Anterior cingulate cortex (tissue), 58 donors: ENCODE measurements around the gene TUBA3E.
"Not testable (repeated sequence)": the region's sequence is repeated elsewhere in the genome, so short reads cannot be mapped to it uniquely, and the experiment has no call there.

Experiments used
- DNase-seq, 58 donors: peaks; one replicate each; lab custom pipeline; 2025; lab: John Stamatoyannopoulos, UW

TUBA3E gene

DNA sequence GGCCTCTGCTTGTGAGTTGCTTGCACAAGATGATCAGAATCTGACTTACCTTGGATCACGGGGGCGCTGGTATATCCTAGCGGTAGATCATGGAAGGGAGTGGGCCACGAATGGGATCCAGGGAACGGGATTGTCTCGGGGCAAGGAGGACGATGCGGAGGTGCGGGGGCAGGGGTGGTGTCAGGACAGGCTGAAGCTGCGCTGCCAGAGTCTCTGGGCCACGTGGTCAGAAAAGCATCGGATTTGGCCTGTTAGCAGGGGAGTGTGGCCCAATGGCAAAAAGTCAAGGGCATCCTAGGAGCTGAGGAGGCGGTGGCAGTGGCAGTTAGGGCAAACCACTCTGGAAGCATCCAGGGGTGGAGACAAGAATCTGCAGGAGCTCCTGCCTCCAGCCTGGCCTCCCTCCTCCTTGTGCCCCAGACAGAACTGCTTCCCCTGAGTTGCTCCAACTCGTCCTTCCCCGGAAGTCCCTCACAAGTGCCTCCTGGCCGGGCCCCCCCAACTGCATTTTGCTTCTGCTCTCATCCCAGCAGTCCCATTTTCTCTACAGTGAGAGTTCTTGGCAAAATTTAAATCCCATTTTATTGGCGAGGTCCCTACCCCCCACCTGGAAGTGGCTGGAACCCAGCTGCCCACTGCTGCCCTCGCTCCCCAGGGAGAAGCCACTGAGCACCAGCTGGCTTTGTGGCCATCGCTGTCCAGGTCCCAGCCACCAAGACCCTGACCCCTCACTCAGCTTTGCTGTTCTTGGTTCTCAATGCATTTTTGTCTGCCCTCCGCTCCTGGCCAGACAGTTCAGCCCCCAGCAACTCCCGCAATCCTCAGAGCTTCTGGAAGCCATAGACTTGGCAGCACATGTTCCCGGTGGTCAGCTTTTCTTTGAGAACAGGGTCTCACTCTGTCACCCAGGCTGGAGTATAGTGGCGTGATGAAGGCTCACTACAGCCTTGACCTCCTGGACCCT lies 47.8 kb downstream of the TUBA3E start:
- DNase-seq: no peak

DNA sequence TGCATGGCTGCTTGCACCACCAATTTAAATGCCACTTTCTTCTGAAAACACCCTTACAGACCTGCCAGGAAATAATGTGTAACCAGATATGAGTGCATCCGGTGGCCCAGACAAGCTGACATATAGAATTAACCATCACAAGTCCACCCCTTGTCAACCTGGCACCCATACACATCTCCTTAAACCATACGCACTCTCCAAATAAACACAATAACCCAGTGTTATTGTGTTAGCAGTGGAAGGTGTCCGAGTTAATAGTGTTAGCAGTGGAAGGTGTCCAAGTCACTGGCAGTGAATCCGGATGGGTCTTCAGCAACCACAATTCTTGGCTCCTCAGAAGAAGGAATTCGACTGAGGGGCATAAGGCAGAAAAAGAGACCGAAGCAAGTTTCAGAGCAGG lies 49.7 kb downstream of the TUBA3E start:
- DNase-seq: not testable (repeated sequence)

DNA sequence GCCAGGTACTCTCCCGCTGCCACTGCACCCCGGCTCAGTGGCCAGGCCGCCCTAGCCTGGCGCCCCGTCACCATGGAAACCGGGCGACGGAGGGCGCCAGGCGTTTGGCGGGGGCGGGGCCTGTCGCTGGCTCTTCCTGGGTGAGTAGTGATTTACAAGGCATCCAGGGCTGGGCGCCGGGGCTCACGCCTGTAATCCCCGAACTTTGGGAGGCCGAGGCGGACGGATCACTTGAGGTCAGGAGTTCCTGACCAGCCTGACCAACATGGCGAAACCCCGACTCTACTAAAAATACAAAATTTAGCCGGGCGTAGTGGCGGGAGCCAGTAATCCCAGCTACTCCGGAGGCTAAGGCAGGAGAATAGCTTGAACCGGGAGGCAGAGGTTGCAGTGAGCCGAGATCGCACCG lies 53.2 kb downstream of the TUBA3E start, which contains the start of gene CCDC74B:
Gene CCDC74B (minus strand): TSS at position 107 of the 409 bp plus-strand sequence. CDS start 116 bp downstream, outside the sequence.
- DNase-seq: peak in 25 of 58 donors; percentile 6 to 46 (median 29)

DNA sequence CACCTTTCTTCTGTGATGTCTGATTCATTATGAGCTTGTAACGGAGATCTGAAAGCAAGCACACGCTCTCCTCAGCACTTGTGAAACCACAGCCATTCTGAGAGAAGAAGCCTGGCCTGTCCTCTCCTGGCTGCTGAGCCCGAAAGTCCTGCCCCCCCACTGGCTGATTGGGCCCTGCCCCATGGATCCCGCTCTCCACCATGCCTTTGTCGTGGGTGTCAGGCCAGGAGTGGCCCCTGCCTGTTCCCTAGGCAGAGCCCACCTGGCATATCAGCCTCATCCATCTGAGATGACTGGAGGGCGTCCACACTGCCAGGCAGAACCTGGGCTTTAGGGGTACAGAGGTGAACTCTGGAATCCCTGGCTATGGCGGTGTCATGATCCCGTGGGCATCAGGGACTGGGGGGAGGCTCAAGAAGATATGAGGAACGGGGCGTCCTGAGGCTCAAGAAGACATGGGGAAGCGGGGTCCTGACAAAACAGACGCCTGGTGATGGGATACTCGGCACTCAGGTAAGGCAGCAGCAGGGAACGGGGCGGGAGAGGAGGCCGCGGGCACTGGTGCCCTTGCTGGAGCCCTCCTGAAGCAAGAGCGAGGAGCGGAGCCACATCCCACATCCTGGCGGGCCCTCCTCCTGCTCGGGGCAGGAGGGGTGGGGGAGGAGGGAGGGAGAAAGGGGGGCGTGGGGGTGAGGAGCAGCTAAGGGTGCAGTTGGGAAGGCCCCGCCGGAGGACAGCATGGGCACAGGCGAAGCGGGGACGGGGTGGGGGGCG lies 54.8 kb downstream of the TUBA3E start:
- DNase-seq: not testable (repeated sequence)

DNA sequence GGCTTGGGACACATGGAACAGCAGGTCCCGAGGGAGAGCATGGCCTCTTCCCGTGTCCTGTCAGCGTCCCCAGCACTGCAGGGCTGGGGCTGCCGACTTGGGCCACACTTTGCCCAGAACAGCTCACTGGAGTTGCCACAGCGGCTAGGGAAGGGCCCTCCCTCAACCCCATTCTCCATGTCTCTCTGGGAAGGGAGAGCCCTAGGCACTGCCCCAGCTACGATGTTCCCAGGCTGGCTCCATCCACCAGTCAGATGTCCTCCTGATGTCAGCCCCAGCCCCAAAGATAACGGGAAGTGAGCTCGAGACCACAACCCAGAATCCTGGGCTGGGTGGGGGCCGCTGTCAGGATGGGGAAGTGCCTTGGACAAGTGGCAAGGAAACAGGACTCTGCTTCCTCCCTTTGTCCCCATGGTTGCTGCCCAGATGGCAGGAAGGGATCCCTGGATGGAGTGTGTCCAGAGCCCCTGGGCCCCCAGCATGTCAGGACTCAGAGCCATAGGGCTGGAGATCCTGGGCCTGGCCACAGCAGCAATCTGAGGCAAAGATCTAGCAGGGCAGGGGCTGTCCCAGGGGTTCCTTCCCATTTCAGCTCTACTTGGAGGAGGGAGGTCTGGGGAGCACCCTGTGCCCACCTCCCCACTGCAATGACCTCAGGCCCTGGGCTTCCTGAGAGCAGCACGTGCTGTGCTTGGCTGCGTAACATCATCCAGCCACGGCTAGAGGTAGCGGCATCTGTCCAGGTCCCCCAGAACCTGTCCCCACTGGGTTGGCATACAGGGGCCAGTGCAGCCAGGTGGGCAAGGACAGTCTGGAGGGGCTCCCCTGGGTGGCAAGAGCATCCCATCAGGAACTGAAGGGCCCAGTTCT lies 55.6 kb downstream of the TUBA3E start:
- not testable (repeated sequence) for DNase-seq
